ENCODE measurements around the gene FAM186B. TPM values are rescaled to one million over a fixed set of nuclear protein-coding genes. Genes with fewer than 3 reads are reported as not detected.

The FAM186B gene
- polyA plus RNA-seq, 3 donors: not detected

- no peak for TF ChIP-seq CTCF (IDR thresholded peaks at IDR 0.05)
- H3K27ac Mint-ChIP-seq: peak overlapping the region in 1 of 7 donors; percentile 17
- H3K4me1 ChIP-seq (ENCODE audit: control insufficient read depth in 1 of 2, insufficient read depth in 2 of 2, low read length in 2 of 2): peaks cover 11 to 12% of the 10 kb centered on the region in 2 donors
- H3K79me2 ChIP-seq (ENCODE audit: insufficient read depth, low read length): no peaks in the 10 kb centered on the region
- H4K20me1 ChIP-seq (ENCODE audit: insufficient read depth, low read length): no peaks in the 10 kb centered on the region
- 98% methylated on average over 6 of the region's 8 CpGs for WGBS (ENCODE audit: insufficient coverage)
- H3K9me3 ChIP-seq (replicated peaks in 1 of 2; ENCODE audit: control insufficient read depth in 1 of 2, insufficient read depth in 1 of 2, low read length in 2 of 2): no peaks in the 10 kb centered on the region
- peaks cover 0 to 4% (median 1%) of the 10 kb centered on the region in 7 donors for H3K9me3 Mint-ChIP-seq
- H3K4me3 ChIP-seq (replicated peaks in 1 of 3; ENCODE audit: low read depth in 2 of 3, low read length in 3 of 3): no peak overlapping the region
- H3K27ac ChIP-seq (ENCODE audit: low read depth in 1 of 2, low read length in 2 of 2): no peak overlapping the region
- intact Hi-C loops (cut with micrococcal nuclease): no loop called here
- no peak overlapping the region for H3K4me2 ChIP-seq (replicated peaks; ENCODE audit: extremely low read depth, low read length, poor library complexity, severe bottlenecking)
- peaks cover 4 to 25% of the 10 kb centered on the region in 2 donors for H3K27me3 ChIP-seq (ENCODE audit: control insufficient read depth in 2 of 2, insufficient read depth in 2 of 2, low read length in 2 of 2)
- H3K27me3 Mint-ChIP-seq (ENCODE audit: low read depth in 3 of 3): peaks cover 28 to 41% (median 38%) of the 10 kb centered on the region in 3 donors
- peaks cover 12% of the 10 kb centered on the region for H3K4me1 Mint-ChIP-seq
- no peak for DNase-seq
- peaks cover 20 to 24% of the 10 kb centered on the region in 2 donors for H3K36me3 ChIP-seq (replicated peaks in 1 of 2; ENCODE audit: control insufficient read depth in 1 of 2, insufficient read depth in 2 of 2, low read length in 2 of 2)
- peaks cover 16 to 18% of the 10 kb centered on the region in 2 donors for H3K36me3 Mint-ChIP-seq
- no peak overlapping the region for H2AFZ ChIP-seq (ENCODE audit: insufficient read depth, low read depth, low read length, poor library complexity, severe bottlenecking)
- H3K4me3 Mint-ChIP-seq: peak overlapping the region in 1 of 2 donors; percentile 4
- no peak overlapping the region for H3K9ac ChIP-seq (ENCODE audit: insufficient read depth, low read length, poor library complexity, severe bottlenecking)
Observed at GRCh38 chr12:49552899-49553298, 52.5 kb downstream of the FAM186B start.

- no peaks in the 10 kb centered on the region for H3K79me2 ChIP-seq (ENCODE audit: insufficient read depth, low read length)
- Mint-ChIP-seq H3K27me3 (ENCODE audit: low read depth in 3 of 3) (peaks cover 33 to 45% (median 43%) of the 10 kb centered on the region in 3 donors), H3K36me3 (peaks cover 14 to 16% of the 10 kb centered on the region in 2 donors), H3K27ac (no peak overlapping the region), H3K4me1 (peaks cover 12% of the 10 kb centered on the region), H3K9me3 (peaks cover 0 to 4% (median 1%) of the 10 kb centered on the region in 7 donors), H3K4me3 (peak overlapping the region in 1 of 2 donors; percentile 4)
- peaks cover 4 to 29% of the 10 kb centered on the region in 2 donors for H3K27me3 ChIP-seq (ENCODE audit: control insufficient read depth in 2 of 2, insufficient read depth in 2 of 2, low read length in 2 of 2)
- H2AFZ ChIP-seq (ENCODE audit: insufficient read depth, low read depth, low read length, poor library complexity, severe bottlenecking): no peak overlapping the region
- no peak overlapping the region for H3K4me3 ChIP-seq (replicated peaks in 1 of 3; ENCODE audit: low read depth in 2 of 3, low read length in 3 of 3)
- no peak overlapping the region for H3K4me2 ChIP-seq (replicated peaks; ENCODE audit: extremely low read depth, low read length, poor library complexity, severe bottlenecking)
- H3K9me3 ChIP-seq (replicated peaks in 1 of 2; ENCODE audit: control insufficient read depth in 1 of 2, insufficient read depth in 1 of 2, low read length in 2 of 2): no peaks in the 10 kb centered on the region
- DNase-seq: no peak
- 20% methylated on average over 2 of the region's 9 CpGs for WGBS (ENCODE audit: insufficient coverage)
- no peaks in the 10 kb centered on the region for H4K20me1 ChIP-seq (ENCODE audit: insufficient read depth, low read length)
- no peak overlapping the region for H3K27ac ChIP-seq (ENCODE audit: low read depth in 1 of 2, low read length in 2 of 2)
- H3K36me3 ChIP-seq (replicated peaks in 1 of 2; ENCODE audit: control insufficient read depth in 1 of 2, insufficient read depth in 2 of 2, low read length in 2 of 2): peaks cover 16 to 20% of the 10 kb centered on the region in 2 donors
- no peak for TF ChIP-seq CTCF (IDR thresholded peaks at IDR 0.05)
- intact Hi-C loops (cut with micrococcal nuclease): no loop called here
- peaks cover 11 to 12% of the 10 kb centered on the region in 2 donors for H3K4me1 ChIP-seq (ENCODE audit: control insufficient read depth in 1 of 2, insufficient read depth in 2 of 2, low read length in 2 of 2)
- H3K9ac ChIP-seq (ENCODE audit: insufficient read depth, low read length, poor library complexity, severe bottlenecking): no peak overlapping the region
Observed at GRCh38 chr12:49552425-49552824, 53.0 kb downstream of the FAM186B start.

Data from CD14-positive monocyte (primary cell).